HG02571 (cell line): ENCODE data around the gene PFKL.
"Not testable (repeated sequence)": the region's sequence is repeated elsewhere in the genome, so short reads cannot be mapped to it uniquely, and the experiment has no call there.

ENCODE experiments used
- ATAC-seq: cut with Tn5 transposase; IDR thresholded peaks from one replicate; pipeline ENCODE4 v1.9.1; 2021; ENCODE audit warnings: mild to moderate bottlenecking, moderate library complexity; ENCODE audit not compliant: unreplicated experiment

PFKL gene

GRCh38 chr21:44293551-44294231 lies 6.2 kb upstream of the PFKL start:
- ATAC-seq, result no peak

- ATAC-seq, result no peak
Observed at GRCh38 chr21:44294391-44295162, 5.3 kb upstream of the PFKL start.

GRCh38 chr21:44295163-44295573 lies 4.7 kb upstream of the PFKL start:
- no peak for ATAC-seq

GRCh38 chr21:44295646-44296045 lies 4.2 kb upstream of the PFKL start:
- ATAC-seq, result no peak

- no peak for ATAC-seq
Observed at GRCh38 chr21:44296103-44296519, 3.7 kb upstream of the PFKL start.

GRCh38 chr21:44296916-44297315 lies 2.9 kb upstream of the PFKL start:
- ATAC-seq, result no peak

GRCh38 chr21:44297525-44298290 lies 2.1 kb upstream of the PFKL start:
- ATAC-seq, result no peak

- no peak for ATAC-seq
Observed at GRCh38 chr21:44298301-44298700, 1.6 kb upstream of the PFKL start.

GRCh38 chr21:44299085-44299457 lies 782 bp upstream of the PFKL start:
- ATAC-seq, result no peak

GRCh38 chr21:44300262-44300959 lies 558 bp downstream of the PFKL start:
- ATAC-seq, result peak; percentile 30

GRCh38 chr21:44301141-44301540 lies 1.3 kb downstream of the PFKL start:
- ATAC-seq, result no peak

- ATAC-seq, result no peak
Observed at GRCh38 chr21:44301961-44302406, 2.1 kb downstream of the PFKL start.

- not testable (repeated sequence) for ATAC-seq
Observed at GRCh38 chr21:44302573-44303401, 2.9 kb downstream of the PFKL start.

GRCh38 chr21:44303490-44303981 lies 3.7 kb downstream of the PFKL start:
- ATAC-seq, result no peak

- no peak for ATAC-seq
Observed at GRCh38 chr21:44304011-44304616, 4.3 kb downstream of the PFKL start.

- ATAC-seq, result no peak
Observed at GRCh38 chr21:44304877-44305293, 5.0 kb downstream of the PFKL start.

GRCh38 chr21:44305691-44306090 lies 5.8 kb downstream of the PFKL start:
- ATAC-seq, result no peak

GRCh38 chr21:44306936-44307704 lies 7.3 kb downstream of the PFKL start:
- no peak for ATAC-seq
